H1 (cell line): Measurements from ENCODE around the gene ETF1. TPM values are rescaled to one million over a fixed set of nuclear protein-coding genes. Genes with fewer than 3 reads are reported as not detected.

Source experiments
- ASH2L ChIP-seq: fragments of 200-600, 300-600 bp; sonication (generic); IDR thresholded peaks from one replicate; pipeline ENCODE4 v1.7.1; 2017; ENCODE audit warnings: low read length
- ATF2 ChIP-seq: IDR thresholded peaks from 2 replicates; pipeline ENCODE4 v1.6.1; 2012; ENCODE audit warnings: low read length, inconsistent platforms
- ATF3 ChIP-seq: IDR thresholded peaks from 2 replicates; pipeline ENCODE4 v1.6.1; 2011; ENCODE audit warnings: low read depth, mild to moderate bottlenecking, low read length; ENCODE audit not compliant: insufficient read depth
- BACH1 ChIP-seq: IDR thresholded peaks from 2 replicates; pipeline ENCODE4 v1.6.1; 2012; ENCODE audit warnings: low read length, improper control_type of control experiment
- CTCF ChIP-seq, 3 experiments: IDR thresholded peaks; 1 replicate in 2 of 3; 2 replicates in 1 of 3; pipeline versions ENCODE4 v1.5.1 to v1.6.1; 2011; ENCODE audit warnings: low read length in 3 of 3, mild to moderate bottlenecking in 3 of 3, inconsistent platforms in 2 of 3, low read depth in 1 of 3, moderate library complexity in 1 of 3; ENCODE audit not compliant: insufficient read depth in 1 of 3; ENCODE audit errors: control extremely low read depth in 1 of 3
- FOSL1 ChIP-seq: IDR thresholded peaks from 2 replicates; pipeline ENCODE4 v1.6.1; 2011; ENCODE audit warnings: mild to moderate bottlenecking, low read depth, low read length, moderate library complexity; ENCODE audit not compliant: insufficient read depth
- KDM4A ChIP-seq: IDR thresholded peaks from one replicate; pipeline ENCODE4 v1.7.1; 2012; ENCODE audit warnings: low read depth, mild to moderate bottlenecking, moderate library complexity, low read length, inconsistent platforms; ENCODE audit not compliant: severe bottlenecking
- MAX ChIP-seq: IDR thresholded peaks from 2 replicates; pipeline ENCODE4 v1.6.1; 2012; ENCODE audit warnings: inconsistent platforms
- PHF8 ChIP-seq: fragments of 200-600 bp; sonication (generic); conservative IDR thresholded peaks from 2 replicates; pipeline ENCODE4 v1.7.1; 2012; ENCODE audit warnings: low read depth, mild to moderate bottlenecking, inconsistent platforms, low read length, moderate library complexity
- POU5F1 ChIP-seq: IDR thresholded peaks from 2 replicates; pipeline ENCODE4 v1.6.1; 2011; ENCODE audit warnings: low read depth, mild to moderate bottlenecking, low read length, moderate library complexity
- SIN3A ChIP-seq, 2 experiments: IDR thresholded peaks in 1 of 2; conservative IDR thresholded peaks in 1 of 2; 2 replicates each; pipeline ENCODE4 v1.6.1; 2011 to 2012; ENCODE audit warnings: low read length in 2 of 2, improper control_type of control experiment in 1 of 2, low read depth in 1 of 2, mild to moderate bottlenecking in 1 of 2
- SP2 ChIP-seq: IDR thresholded peaks from 2 replicates; pipeline ENCODE4 v1.6.1; 2012; ENCODE audit warnings: mild to moderate bottlenecking, low read length, inconsistent platforms
- polyA plus RNA-seq, 7 experiments: library from polyadenylated mRNA; depleted of rRNA in 3 of 7; stranded (reverse) in 5 of 7; unstranded in 2 of 7; fragments of >200 nt in 5 of 7; fragments of 200-250 nt in 2 of 7; gene quantifications; 1 replicate in 5 of 7; 2 replicates in 1 of 7; 4 replicates in 1 of 7; pipeline versions ENCODE4 v1.2.1 to v1.2.3, GENCODE V29; 2011 to 2013; ENCODE audit warnings: missing spikeins in 2 of 7, mixed read lengths in 2 of 7
- total RNA-seq: library from RNA; stranded (reverse); fragmentation: NEBNext Ultra II Directional; extraction: Animal tissue kit (Norgen Biotek cat#: 25700); gene quantifications from 2 replicates; pipeline ENCODE4 v1.2.1, GENCODE V29; 2021

ETF1 gene
- total and polyA plus RNA-seq, 2 of the 8 experiments (the other 6 are each of a cell fraction or from before 2014, with no cell fraction given), result 50.5 to 168 TPM

- TF ChIP-seq CTCF (IDR thresholded peaks at IDR 0.05; ENCODE audit: control extremely low read depth in 1 of 3, insufficient read depth in 1 of 3, low read depth in 1 of 3, low read length in 3 of 3) (no peak), SP2 (no peak), PHF8 (peak; percentile 69), KDM4A (peak; percentile 66), SIN3A (conservative IDR thresholded peaks at IDR 0.05 in 1 of 2, IDR thresholded peaks at IDR 0.05 in 1 of 2; ENCODE audit: low read depth in 1 of 2, low read length in 2 of 2) (peak in 1 of 2 experiments; percentile 11; a peak in 1 of 4 replicates), POU5F1 (no peak), FOSL1 (no peak), ASH2L (peak; percentile 5), ATF2 (no peak), ATF3 (no peak), MAX (peak; percentile 77), BACH1 (no peak)
These were observed 51.1 kb downstream of the ETF1 start (continued) for GRCh38 chr5:138491669-138492559.
